Lung microvascular endothelial cell (primary cell): ENCODE results near the gene RNU5B-1. TPM values are rescaled to one million over a fixed set of nuclear protein-coding genes. Genes with fewer than 3 reads are reported as not detected.
"Not testable (repeated sequence)": the region's sequence is repeated elsewhere in the genome, so short reads cannot be mapped to it uniquely, and the experiment has no call there.

Experiments used
- DNase-seq, 2 donors: peaks; one replicate each; pipeline versions ENCODE4 v3.0.0 to v3.0.0-alpha.2; 2010; ENCODE audit warnings: low read depth in 2 of 2
- total RNA-seq: library from RNA; depleted of rRNA; stranded (reverse); fragments of >200 nt; gene quantifications from 2 replicates; pipeline ENCODE4 v1.2.1, GENCODE V29; 2014

The RNU5B-1 gene
- total RNA-seq, 1 donor from 2014 or later, result not detected

- DNase-seq, result no peak
Observed at GRCh38 chr15:65343374-65343981, 39.0 kb downstream of the RNU5B-1 start.

DNA sequence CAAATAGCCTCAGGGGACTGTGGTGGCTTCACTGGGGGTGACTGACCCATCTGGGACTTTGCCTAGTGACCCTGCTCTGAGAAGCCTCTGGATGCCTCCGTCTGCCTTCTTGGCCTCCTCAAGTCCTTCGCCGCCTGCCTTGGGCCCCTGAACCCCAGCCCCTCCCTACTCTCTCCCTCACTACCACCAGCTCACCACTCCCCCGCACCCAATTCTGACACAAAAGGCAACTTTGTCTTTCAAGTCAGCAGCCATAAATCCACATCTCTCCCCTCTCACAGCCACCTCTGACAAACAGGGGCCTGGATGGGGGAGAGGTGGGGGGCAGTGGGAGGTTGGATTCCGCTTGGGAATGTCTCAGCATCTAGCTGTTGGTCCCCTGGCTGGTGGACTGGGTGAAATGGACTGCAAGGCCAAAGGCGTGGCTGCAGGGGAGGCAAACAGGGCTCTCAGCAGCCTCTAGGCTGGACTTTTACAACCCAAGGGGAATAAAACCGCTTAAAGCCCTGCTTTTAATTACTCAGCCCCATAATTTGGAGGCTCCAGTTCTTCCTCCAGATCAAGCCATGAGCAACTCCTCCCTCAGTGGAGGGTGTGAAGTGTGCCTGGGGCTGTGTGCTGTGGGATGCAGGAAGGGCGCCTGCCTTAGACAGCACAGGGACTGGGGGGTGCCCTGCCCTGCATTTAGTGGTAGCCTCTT is 39.9 kb downstream of the RNU5B-1 start:
- DNase-seq, result no peak

GRCh38 chr15:65344914-65345275 is 40.4 kb downstream of the RNU5B-1 start:
- DNase-seq, result no peak

GRCh38 chr15:65346856-65347598 is 42.5 kb downstream of the RNU5B-1 start:
- no peak for DNase-seq

DNA sequence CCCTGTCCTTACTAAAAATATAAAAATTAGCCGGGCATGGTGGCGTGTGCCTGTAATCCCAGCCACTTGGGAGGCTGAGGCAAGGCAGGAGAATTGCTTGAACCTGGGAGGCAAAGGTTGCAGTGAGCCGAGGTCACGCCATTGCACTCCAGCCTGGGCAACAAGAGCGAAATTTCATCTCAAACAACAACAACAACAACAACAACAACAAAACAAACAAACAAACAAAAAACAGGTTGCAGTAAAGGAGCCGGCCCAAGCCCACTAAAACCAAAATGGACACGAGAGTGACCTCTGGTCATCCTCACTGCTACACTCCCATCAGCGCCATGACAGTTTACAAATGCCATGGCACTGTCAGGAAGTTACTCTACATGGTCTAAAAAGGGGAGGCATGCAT is 43.3 kb downstream of the RNU5B-1 start:
- not testable (repeated sequence) for DNase-seq

GRCh38 chr15:65349338-65349737 is 44.9 kb downstream of the RNU5B-1 start:
- no peak for DNase-seq

DNA sequence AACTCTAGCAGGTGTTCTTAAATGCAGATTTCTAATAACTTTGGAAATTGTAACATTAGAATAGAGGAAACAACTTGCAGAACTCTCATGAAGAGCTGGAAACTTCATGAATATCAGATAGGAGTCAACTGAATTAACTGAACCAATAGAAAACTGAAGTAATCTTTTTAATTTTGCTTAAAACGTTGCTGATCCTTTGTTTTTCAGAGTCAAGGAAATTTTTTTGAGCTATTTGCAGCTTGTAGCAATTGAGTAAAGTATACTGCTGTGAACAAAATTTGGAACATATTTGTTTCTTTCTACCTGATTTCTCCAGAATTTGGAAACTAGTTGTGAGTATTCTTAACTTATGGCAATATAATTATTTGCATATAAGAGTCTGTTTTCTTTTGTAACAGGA is 47.5 kb downstream of the RNU5B-1 start:
- not testable (repeated sequence) for DNase-seq

Other genes starting within 250 kb of the RNU5B-1 start
- gene RASL12, start 236.7 kb upstream of the RNU5B-1 start, total RNA-seq, result not detected in 2 replicates
- not detected in 2 replicates for gene KBTBD13, start 227.9 kb upstream of the RNU5B-1 start, total RNA-seq
- 1.1 and 2.6 TPM in 2 replicates for gene UBAP1L, start 189.5 kb upstream of the RNU5B-1 start, total RNA-seq
- gene PDCD7, start 170.9 kb upstream of the RNU5B-1 start, total RNA-seq, result 8.3 and 11.3 TPM in 2 replicates
- 24.2 and 31.7 TPM in 2 replicates for gene CLPX, start 119.3 kb upstream of the RNU5B-1 start, total RNA-seq
- not detected in 2 replicates for gene CILP, start 93.2 kb upstream of the RNU5B-1 start, total RNA-seq
- 1.7 and 2.2 TPM in 2 replicates for gene PARP16, start 17.8 kb upstream of the RNU5B-1 start, total RNA-seq
- not detected in 2 replicates for gene RNU5A-1, start 8.6 kb upstream of the RNU5B-1 start, total RNA-seq
- under 0.01 TPM in 1 of 2 replicates, not detected in the other for gene IGDCC3, start 73.3 kb downstream of the RNU5B-1 start, total RNA-seq
- gene IGDCC4, start 118.3 kb downstream of the RNU5B-1 start, total RNA-seq, result under 0.01 and 0.22 TPM in 2 replicates
- 40.3 and 54.6 TPM in 2 replicates for gene DPP8, start 213.0 kb downstream of the RNU5B-1 start, total RNA-seq
- 83.0 and 87.5 TPM in 2 replicates for gene HACD3, start 225.8 kb downstream of the RNU5B-1 start, total RNA-seq